HG02885 (cell line): ENCODE data around the gene KLHL6.

Experiments used
- ATAC-seq: cut with Tn5 transposase; IDR thresholded peaks from one replicate; pipeline ENCODE4 v1.9.1; 2021; ENCODE audit warnings: mild to moderate bottlenecking; ENCODE audit not compliant: unreplicated experiment, poor library complexity

Gene KLHL6

DNA sequence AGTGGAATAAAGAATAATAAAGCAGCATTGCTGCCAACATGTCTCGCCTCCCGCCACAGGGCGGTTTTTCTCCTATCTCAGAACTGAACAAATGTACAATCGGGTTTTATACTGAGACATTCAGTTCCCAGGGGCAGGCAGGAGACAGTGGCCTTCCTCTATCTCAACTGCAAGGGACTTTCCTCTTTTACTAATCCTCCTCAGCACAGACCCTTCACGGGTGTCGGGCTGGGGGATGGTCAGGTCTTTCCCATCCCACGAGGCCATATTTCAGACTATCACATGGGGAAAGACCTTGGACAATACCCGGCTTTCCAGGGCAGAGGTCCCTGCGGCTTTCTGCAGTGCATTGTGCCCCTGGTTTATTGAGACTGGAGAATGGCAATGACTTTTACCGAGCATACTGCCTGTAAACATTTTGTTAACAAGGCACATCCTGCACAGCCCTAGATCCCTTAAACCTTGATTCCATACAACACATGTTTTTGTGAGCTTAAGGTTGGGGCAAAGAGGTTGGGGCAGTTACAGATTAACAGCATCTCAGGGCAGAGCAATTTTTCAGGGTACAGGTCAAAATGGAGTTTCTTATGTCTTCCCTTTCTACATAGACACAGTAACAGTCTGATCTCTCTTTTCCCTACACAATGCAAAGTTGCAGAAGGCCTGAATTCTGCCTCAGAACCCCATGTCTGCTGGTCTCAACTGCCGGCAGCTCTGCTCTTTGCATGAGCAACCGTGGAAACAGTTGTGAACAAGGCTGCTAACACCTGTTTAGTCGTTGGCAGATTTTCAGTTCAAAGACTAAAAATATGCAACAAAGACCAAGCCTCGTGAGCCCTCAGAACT is 44.0 kb downstream of the KLHL6 start:
- ATAC-seq = peak; percentile 60

DNA sequence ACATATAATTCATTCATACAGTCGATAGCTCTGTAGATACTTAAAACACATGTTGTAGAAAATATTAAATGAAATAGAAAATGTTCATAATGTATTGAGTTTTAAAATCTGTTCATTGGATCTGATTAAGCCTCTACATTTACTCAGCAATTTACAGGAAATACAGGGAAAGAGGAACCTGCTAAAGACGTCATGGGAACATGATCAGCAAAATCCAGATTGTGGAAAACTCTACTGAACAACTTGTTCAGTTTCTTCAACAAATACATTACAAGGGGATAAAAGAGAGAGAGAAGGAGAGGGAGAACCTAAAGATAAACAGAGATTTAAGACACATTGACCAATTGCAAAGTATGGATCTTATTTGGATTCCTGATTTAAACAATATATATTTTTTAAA is 46.7 kb downstream of the KLHL6 start:
- ATAC-seq = no peak

DNA sequence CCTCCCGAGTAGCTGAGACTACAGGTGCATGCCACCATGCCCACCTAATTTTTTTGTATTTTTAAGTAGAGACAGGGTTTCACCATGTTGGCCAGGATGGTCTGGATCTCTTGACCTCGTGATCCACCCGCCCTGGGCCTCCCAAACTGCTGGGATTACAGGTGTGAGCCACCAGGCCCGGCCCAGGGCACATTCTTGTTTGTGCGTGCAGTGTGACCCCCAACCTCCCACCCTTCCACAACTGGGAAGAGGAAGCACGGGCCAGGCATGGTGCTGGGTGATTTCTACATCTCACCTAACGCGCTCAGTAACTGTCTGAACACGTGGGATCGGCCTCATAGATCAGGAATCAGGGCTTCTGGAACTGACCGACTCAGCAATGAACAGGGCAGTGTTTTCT is 48.0 kb downstream of the KLHL6 start:
- ATAC-seq = no peak

DNA sequence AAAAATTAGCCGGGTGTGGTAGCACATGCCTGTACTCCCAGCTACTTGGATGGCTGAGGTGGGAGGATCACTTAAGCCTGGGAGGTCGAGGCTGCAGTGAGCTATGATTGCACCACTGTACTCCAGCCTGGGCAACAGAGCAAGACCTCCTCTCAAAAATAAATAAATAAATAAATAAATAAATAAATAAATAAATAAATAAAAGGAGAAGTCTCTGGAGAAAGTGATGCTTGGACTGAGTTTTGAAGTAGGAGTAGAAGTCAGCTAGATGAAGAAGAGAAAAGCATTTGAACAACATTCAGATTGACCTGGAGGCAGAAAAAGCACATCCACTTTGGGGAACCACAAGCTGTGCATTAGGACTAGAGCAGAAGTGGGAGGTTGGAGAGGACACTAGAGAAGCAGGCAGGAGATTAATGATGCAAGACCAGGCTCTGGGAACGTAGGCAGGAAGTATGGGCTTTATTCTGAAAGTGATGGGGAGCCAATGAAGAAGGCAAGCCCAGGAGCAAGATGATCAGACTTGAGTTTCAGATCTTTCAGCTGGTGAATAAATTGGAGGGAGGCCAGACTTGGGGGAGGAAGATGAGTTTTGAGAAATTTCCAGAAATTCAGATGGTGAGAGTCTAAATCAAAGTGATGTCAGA is 48.7 kb downstream of the KLHL6 start:
- ATAC-seq = no peak

DNA sequence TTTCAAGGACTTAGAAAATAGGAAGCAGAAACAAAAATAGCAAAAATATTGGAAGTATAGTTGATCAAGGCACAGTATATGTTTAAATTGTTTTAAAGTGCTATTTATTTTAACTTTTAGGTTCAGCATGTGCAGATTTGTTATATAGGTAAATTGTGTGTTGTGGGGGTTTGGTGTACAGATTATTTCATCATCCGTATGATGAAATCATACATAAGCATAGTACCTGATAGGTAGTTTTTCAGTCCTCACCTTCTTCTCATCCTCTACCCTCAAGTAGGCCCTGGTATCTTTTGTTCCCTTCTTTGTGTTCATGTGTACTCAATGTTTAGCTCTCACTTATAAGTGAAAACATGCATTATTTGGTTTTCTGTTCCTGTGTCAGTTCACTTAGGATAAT is 50.9 kb downstream of the KLHL6 start:
- ATAC-seq = no peak

DNA sequence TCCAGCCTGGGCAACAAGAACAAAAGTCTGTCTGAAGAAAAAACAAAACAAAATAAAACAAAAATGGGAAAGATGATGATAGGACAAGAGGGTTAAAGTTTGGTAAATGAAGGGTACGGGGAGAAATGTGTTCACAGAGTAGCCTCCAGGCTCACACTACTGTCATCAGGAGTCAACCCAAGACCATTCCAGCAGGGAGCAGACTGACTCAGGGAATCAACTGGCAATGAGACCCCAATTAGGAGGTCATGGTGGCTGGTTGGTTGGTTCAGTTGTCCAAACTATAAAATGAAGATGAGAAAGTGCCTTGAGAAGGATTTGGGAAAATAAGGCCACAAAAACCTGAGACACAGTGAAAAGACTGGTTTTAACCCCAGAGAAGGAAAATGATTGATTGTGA is 51.8 kb downstream of the KLHL6 start:
- no peak for ATAC-seq

DNA sequence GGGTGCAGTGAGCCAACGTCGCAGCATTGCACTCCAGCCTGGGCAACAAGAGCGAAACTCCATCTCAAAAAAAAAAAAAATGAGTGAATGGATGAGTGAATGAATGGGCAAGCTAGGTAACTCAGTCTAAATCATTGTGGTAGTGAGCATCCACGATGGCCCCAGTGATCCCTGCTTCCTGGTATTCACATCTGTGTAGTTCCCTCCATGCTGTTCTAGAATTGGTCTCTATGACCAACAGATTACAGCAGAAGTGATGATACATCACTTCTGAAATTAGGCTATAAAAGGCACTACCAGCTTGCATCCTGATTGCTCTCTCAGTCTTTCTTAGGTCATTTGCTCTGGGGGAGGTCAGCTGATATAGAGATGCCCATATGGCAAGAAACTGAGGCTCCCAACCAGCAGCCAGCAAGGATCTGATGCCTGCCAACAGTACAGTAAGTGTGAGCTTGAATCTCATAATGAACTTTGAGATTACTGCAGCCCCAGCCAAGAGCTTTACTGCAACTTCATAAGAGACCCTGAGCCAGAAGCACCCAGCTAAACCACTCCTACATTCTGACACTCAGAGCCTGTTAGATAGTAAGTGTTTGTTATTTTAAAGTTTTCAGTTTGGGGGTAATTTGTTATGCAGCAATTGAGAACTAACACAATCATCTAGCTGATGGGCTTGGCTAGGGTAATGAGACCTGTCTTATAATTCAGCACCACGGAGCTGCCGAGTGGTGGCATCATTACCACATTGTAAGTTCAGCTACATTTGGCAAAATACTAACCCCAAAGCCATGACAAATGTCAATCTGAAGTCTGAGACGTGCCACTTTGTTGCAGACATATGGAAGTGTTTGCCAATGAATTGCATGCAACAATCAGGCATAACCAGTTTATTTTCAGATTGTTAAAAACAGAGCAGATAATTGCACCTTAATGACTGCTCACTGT is 53.0 kb downstream of the KLHL6 start:
- ATAC-seq = no peak

DNA sequence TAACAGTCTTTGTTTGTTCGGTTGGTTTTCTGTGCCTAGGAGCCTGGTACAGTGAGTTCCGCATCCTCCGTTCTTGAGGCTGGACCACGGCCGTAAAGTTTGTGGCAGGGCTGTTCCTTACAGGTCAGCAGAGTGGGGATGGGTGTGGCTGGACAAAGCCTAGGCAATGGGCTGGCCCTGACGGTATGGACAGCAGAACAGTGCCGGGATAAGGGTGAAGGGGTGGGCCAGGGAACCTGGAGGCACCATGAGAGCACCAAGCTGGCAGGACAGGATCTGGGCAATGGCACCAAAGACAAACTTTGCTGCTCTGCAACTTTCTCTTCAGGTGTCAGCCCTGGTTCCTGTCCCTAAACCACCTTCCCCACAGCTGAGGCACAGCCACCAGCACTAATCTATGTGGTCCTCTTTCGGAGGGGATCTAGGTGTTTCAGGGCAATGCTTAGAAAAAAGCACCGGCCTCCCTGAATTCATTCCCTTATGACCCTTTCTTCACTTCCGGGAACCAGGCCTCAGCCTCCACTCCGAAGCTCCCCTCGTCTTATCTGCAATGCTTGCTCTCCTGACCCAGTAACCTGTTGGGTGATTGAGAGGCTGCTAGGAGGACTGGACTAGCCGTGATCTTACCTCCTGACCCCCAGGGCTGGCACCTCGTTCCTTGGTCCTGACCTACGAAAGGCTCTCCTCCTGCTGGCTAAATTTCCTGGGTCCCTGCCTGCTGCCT is 54.4 kb downstream of the KLHL6 start:
- no peak for ATAC-seq

DNA sequence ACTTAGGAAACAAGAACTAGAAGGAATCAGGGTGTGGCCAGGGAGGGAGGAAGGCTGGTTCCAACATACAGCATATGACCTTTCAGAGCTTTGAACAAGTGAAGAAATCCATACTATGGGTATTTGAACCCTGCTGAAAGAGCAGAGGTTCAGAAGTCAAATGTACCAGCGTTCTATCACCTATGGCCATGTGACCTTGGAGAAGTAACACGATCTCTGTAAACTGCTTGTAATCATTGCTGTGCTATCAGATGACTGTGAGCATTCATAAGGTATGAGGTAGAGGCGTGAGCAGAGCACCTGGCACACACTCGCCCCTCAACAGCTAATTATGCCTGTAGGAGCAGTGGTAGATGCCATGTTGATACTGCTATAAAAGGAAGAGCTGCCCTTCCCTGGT is 55.2 kb downstream of the KLHL6 start:
- ATAC-seq = no peak

DNA sequence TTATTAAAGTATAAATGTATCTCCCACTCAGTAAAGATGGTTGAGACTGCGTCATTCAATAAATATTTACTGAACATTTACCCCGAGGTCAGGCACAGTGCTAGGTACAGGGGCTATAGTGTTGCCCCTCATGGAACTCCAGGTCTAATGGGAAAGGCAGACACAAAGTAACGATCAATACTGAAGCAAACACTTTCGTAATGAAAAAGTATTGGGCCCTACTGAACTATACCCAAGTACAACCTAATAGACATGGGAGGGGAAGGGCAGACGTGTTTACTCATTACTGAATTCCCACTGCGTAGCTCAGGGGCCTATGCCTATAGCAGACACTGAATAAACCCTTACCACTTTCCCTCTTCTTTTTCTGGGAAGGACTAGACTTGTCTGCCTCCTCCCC is 56.9 kb downstream of the KLHL6 start:
- ATAC-seq = no peak

DNA sequence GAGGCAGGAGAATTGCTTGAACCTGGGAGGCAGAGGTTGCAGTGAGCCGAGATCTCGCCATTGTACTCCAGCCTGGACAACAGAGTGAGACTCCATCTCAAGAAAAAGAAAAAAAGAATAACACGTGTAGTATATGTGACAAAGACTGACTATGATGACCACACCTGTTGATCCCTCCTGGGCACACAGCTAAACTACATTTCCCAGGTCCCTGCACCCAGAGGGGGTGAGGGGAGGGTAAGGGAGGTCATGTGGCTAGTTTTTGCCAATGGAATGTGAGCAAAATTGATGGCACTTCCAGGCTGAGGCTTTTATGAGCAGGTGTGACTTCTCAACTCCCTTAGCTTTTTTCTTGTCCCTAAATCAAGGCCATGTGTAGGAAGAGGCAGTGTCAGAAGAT is 58.2 kb downstream of the KLHL6 start:
- no peak for ATAC-seq

DNA sequence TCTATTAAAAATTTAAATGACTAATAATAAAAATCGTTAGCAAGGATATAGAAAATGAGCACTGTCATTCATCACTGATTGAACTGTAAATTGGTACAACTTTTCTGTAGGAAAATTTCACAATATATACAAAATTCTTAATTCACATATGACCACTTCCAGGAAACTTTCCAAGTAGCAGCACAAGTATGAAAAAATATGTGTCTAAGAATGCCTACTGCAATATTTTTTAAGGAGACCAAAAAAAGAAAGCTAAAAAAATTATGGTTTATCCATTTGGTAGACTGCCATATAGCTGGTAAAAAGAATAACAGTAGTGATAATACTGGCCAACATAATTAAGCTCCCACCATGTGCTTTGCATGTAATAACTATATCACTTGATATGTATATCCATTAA is 59.2 kb downstream of the KLHL6 start:
- no peak for ATAC-seq

DNA sequence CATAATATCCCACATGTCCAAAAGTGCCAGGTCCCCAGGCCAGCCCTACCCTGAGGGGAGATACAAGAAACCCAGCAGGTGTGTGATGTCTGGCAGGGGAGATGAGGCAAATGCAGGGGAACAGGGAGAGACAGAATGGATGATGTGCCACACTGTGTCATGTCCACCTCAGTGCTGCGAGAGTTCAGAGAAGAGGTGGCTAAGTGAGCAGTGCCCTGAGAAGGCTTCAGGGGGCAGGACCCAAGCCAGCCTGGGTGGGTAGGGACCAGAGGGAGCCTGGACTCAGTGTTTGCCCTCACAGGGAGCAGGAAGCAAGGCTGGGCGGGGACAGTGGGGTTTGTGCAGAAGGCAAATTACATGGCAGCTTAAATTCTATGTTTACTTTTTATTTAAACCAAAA is 61.2 kb downstream of the KLHL6 start:
- no peak for ATAC-seq

DNA sequence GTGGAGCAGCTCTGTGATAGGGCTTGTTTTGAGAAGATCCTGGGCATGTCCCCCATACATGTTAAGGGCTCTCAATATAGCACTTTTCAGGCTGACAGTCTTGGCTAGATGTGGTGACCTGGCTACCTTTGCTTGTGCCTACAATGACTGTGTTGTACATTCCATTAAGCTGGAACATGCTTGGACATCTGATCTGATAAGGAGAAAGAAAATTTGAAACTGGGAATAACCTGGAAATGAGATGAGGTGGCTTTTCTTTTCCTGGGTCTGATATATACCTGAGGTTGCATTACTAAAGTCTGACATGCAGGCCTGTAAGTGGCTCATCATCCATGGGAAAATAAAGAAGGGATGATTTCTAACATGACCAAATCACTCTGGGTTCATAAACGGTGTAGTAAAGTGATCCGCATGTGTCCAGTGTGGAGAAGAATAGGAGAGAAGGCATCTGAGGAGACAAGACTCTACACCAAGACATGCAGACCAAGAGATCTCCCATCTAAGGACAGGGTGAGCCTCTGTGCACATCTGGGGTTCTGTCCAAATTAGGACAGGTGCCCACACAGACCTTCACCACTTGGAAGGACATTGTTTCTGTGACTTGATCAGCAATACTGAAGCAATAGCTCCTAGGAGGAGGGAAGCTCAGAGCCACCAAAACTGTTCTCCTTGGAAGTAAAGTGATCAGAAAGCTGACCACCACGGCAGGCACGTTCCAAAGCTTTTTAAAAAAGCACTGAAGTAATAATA is 62.0 kb downstream of the KLHL6 start:
- no peak for ATAC-seq

DNA sequence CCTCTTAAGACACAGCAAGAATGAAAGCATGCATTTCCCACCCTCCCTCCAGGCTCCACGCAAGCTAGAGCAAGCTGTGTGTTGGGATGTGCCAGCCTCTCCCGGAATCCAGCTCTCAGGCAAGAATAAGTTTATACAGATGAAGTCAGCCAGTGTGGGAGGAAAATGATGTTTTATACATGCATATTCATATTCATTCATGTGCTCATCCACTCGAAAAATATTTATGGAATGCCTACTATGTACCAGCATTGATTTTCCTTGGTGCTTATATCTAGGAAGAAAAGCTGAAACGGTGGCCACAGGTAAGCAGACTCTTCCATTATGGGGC is 62.7 kb downstream of the KLHL6 start:
- ATAC-seq = no peak

DNA sequence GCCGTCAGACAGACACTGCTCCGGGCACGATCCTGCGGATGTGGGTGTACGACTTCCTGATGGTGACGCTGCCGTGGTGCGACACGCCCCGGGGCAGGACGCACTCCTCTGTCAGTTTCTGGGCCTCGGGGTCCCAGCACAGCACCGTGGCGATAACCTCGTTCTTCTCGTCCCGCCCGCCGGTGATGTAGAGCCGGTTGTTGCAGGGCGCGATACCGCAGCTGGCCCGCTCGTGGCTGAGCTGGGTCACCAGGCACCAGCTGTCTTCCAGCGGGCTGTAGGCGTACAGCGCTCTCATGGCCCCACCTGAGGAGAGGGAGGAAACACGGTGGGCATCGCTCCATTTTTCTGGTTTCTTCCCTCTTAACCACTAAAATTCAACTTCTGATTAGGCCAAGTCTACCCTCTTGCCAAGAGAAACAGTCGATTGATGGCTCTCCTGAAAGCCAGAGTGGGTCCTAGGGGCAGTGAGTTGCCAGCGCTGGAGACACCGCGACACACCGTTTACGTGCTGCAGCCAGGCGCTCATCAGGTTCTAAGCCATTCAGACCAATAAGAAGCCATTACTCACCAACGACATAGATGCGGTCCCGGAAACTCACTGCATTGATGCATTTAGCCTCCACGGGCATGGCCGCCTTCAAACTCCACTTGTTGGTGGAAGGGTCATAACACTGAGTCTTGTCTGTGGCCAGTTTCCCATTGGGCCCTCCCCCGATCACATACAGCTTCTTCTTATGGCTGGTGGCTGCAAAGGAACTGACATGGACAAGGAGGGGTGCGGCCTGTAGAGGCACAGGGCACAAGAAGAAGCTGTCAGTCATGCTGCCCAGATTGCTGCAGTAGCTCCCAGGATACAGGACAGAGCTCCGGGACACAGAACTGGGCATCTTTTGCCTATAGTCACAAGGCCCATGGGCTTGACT is 63.3 kb downstream of the KLHL6 start:
- no peak for ATAC-seq

DNA sequence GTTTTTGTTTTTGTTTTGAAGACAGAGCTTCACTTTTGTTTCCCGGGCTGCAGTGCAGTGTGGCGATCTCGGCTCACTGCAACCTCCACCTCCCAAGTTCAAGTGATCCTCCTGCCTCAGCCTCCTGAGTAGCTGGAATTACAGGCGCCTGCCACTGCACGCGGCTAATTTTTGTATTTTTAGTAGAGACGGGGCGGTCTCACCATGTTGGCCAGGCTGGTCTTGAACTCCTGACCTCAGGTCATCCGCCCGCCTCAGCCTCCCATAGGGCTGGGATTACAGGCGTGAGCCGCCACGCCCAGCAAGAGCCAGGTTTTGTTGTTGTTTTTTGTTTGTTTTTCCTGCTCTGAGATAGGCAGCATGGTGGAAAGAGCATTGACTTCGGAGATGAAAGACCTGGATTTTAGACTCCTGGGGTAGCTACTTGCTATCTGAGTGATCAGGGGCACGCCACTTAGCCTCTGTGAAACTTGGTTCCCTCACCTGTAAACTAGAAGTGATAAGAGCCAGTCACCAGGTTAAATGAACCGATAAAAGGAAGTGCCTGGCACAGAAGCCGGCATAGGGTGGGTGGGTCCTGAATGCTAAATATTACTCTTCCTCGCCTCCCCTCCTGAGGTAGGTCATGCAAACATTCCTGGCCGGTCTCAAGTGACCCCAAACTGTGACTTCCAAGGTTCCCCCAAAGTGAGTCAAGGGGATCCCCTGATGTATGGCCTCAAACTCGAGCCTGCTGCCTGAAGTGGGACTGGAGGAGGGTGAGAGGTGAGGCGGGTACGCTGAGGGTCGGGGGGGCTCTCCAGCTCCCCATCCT is 64.2 kb downstream of the KLHL6 start:
- ATAC-seq = no peak

DNA sequence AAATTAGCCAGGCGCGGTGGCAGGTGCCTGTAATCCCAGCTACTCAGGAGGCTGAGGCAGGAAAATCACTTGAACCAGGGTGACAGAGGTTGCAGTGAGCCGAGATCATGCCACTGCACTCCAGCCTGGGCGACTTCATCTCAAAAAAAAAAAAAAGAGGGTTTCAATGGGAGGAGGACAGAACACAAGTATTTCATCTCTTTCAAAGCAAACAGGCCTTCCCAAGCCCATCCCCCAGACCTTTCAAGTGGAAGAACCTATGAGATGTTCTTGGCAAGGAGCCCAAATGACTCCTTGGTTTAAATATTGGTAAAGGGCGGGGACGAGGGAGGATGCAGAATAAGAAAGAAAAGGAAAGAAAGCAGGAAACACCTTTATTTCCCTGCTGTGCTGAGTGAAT is 64.9 kb downstream of the KLHL6 start:
- ATAC-seq = no peak
